NCI-H2196 (cell line): ENCODE data around the gene INSR.
"Not testable (repeated sequence)": the region's sequence is repeated elsewhere in the genome, so short reads cannot be mapped to it uniquely, and the experiment has no call there.

Experiments
- DNase-seq: peaks from one replicate; lab custom pipeline; 2025; ENCODE audit not compliant: unreplicated experiment; lab: John Stamatoyannopoulos, UW

The INSR gene

DNA sequence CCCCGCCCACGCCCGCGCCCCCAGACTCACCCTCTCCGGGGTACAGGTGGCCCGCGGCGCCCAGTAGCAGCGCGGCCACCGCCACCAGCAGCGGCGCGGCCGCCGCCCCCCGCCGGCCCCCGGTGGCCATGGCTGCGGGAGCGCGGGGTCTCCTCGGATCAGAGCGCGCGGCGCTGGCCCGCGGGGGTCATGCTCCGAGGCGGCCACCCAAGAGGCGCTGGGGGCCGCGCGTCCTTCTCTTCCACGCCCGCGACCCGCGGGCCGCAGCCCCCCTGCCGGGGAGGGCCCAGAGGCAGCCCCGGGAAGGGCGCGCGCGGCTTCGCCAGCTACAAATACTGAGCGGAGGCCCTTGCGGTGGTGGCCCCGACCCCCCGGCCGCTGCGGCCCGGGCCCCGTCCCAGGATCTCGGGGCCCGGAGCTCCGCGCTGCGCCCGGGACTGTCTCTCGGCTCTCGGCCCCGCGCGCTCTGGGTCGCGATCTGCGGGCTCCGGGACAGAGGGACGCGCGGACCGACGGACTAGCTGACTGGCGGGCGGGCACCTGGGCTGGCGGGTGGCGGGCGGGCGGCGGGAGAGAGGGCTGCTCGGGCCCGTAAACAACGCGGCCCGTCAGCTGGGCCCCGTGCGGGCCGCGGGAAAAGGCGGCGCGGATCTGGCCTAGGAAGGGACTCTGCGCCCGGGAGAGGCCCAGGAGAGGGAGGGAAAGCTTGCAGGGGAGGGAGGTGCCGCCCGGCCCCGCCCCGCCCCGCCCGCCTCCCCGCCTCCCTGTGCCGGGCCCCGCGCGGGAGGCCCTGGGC, at the start of gene INSR:
TSS of gene INSR (minus strand) at position 653 of the 796 bp plus-strand sequence. CDS start at position 130, 523 bp downstream.
- peak; percentile 91 for DNase-seq

GRCh38 chr19:7342143-7342542, 47.9 kb upstream of the INSR start:
- DNase-seq = no peak

DNA sequence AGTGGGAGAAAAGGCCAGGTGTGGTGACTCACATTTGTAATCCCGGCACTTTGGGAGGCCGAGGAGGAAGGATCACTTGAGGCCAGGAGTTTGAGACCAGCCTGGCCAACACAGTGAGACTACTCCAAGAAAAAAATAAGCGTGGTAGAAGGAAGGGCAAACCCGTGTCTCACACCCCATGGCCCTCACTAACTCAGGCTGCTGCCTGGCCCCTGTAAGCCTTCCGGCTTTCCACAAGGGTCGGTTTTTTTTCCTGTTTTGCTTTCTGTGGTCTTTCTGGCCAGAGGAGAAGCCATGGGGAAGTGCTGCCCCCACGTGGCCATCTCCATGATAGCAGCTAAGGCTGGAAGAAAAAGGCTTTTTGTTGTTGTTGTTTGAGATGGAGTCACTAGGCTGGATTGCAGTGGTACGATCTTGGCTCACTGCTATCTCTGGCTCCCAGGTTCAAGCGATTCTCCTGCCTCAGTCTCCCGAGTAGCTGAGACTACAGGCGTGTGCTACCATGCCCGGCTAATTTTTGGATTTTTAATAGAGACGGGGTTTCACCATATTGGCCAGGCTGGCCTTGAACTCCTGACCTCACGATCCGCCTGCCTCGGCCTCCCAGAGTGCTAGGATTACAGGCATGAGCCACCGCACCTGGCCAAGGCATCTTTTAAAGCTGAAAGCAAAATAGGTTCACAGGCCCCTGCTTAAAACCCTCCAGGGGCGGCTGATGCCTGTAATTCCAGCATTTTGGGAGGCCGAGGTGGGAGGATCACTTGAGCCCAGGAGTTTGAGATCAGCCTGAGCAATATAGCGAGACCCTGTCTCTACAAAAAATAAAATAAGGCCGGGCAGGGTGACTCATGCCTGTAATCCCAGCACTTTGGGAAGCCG, 47.0 kb upstream of the INSR start:
- DNase-seq = peak; percentile 84

GRCh38 chr19:7337380-7338194, 43.4 kb upstream of the INSR start:
- DNase-seq = no peak

GRCh38 chr19:7336321-7336973, 42.2 kb upstream of the INSR start:
- no peak for DNase-seq

DNA sequence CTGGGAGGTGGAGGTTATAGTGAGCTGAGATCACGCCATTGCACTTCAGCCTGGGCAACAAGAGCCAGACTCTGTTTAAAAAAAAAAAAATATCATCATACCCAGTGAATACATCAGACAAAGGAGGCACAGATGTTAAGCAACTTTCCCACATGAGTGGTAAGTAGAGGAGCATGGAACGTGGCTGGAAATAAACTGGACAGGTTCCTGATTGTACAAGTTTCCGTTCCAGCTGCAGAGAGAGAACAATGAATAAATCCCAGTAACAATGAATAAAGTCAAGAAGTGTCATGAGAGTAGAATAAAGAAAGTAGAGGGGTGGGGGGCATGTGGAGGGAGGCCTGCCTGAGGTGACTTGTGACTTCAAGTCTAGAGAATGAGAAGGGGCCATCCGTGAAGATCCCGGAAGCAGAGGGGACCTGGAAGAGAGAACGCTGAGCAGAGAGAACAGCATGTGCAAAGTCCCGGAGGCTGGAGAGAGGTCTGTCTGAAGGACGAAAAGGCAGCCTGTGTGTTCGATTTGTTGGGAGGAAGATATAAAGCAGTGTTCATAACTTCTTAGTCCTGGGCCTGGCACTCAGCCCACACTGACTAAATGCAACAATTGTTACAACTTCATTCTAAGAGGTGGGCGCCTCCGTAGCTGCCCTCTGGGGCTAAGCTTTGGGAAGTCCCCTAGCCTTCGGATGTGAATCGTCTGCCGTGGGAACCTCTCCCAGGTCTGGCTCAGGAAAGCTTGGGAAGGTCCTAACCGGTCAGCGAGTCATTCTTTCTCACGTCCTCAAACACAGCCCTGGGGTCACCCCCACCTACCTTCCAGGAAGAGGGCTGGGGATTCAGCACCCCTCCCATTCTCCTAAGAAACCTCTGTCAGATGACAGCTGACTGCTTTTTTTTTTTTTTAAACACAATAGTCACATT, 39.2 kb upstream of the INSR start:
- no peak for DNase-seq

DNA sequence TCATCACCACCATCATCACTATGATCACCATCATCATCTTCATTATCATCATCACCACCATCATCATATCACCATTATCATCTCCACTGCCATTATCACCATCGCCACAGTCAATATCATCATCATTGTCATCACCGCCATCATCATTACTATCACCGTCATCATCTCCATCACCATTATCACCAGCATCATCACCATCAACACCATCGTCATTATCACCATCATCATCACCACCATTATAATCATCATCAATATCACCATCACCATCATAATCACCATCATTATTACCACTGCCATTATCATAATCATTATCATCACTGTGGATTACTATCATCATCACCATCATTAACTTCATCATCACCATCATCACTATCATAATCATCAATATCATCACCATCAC, 37.2 kb upstream of the INSR start:
- no peak for DNase-seq

DNA sequence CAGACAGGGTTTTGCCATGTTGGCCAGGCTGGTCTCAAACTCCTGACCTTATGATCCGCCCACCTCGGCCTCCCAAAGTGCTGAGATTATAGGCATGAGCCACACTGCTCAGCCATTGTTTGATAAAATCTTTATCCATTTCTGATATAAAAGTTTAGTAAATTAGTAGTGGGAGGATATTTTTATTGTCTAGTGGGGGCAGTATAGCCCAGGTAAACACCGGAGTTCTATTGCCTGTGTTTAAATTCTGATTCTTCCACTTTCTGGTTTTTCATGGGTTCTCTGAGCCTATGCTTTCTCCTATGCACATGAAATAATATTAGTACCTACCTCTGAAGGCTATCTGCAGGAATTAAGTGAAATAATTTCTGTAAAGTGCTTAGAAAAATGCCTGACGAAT, 34.4 kb upstream of the INSR start:
- DNase-seq = no peak

DNA sequence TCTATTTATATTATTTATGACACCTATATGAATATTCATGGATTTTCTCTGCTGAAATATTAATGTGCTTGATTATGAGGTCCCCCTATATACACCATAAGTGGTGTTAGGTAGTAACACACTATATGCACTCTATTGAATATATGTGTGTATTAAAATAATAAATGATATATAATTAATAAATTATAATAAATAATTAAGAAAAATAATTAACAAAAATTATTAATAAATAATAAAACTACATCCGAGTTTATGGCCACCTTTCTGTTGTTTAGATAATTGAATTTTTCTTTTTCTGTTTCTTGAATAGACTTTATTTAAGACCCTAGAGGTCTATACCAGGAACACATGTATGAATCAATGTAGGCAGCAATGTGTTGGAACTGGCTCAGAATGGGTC, 33.6 kb upstream of the INSR start:
- DNase-seq = no peak

DNA sequence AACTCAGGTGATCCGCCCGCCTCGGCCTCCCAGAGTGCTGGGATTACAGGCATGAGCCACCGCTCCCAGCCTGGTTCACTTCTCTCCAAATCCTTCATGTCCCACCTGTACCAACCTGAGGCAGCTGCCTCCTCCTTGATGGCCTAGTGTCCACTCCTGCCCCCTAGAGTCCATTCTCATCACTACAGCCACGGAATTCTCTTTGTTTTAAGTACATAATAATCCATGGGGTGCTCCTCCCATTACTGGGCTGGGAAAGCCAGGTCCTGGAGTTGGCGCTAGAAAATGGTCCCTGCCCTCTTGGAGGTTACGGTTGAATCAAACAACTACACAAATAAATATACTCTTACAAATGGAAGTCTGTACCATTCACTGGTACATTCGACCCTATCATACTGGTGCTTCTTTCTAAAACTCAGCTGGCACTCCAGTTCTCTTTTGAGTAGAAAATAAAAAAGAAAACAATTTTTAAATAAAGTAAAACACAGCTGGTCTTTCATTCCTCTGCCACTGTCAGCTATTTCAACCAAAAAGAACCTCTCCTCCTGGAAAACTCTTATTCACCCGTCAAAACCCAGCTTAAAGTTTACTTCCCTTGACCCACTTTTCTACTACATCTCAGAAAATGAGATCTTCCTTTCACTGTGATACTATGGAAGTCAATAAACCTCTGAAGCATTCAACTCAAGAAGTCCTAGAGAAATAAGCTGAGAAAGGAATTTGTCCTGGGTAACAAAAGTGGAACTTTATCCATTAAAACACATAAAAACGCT, 32.1 kb upstream of the INSR start:
- no peak for DNase-seq

- DNase-seq = no peak
Observed at GRCh38 chr19:7318176-7318575, 24.0 kb upstream of the INSR start.

DNA sequence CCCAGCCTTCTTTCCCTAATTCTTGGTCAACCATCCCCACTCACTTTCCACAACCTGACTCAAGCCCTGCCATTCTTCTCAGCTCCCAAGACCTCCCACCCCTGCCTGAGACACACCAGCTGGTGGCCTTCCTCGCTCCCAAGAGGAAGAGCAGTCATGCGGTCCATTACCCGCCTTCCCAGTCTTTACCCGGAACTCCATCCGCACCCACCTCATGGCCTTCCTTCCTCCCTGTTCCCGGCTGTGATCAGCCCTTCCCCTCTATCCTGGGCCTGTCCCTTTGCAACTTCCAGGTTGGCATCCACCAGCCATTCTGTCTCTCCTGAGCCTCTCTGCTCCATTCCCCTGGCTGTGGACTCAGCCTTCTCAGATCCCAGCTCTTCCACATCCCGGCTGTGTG, 18.6 kb upstream of the INSR start:
- DNase-seq = no peak

- DNase-seq = no peak
Observed at GRCh38 chr19:7311911-7312310, 17.7 kb upstream of the INSR start.

- DNase-seq = not testable (repeated sequence)
Observed at GRCh38 chr19:7308327-7308726, 14.1 kb upstream of the INSR start.

- DNase-seq = no peak
Observed at GRCh38 chr19:7307590-7308218, 13.5 kb upstream of the INSR start.

DNA sequence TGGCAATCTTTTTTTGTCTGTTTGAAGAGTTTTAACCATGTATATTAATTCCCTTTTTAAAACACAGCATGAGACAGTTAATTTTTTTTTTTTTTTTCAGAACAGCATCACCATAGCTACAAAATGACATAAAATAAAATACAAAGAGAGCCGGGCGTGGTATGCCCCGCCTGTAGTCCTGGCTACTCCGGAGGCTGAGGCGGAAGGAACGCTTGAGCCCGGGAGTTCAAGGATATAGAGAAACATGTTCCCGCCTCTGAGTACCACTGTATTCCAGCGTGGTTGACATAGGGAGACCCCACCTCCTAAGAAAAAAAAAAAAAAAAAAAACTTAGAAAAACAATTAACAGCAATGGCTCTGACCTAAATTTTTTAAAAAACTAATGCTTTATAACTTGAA, 10.0 kb upstream of the INSR start:
- no peak for DNase-seq

DNA sequence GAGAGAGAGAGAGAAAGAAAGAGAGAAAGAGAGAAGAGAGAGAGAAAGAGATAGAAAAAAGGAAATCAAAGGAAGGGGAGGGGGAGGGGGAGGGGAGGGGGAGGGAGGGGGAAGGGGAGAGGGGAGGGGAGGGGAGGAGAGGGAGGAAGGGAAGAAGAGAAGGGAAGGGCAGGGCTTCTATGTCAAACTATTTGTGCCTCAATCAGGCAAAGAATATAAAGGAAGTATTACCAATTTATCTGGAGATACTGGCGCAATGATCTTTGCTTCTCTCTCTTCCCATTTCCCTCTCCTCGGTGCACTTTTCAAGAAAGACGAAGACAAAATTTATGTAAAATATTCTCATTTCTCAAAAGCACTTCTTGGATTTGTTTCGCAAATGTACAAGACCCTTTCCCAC, 9.3 kb upstream of the INSR start:
- no peak for DNase-seq

DNA sequence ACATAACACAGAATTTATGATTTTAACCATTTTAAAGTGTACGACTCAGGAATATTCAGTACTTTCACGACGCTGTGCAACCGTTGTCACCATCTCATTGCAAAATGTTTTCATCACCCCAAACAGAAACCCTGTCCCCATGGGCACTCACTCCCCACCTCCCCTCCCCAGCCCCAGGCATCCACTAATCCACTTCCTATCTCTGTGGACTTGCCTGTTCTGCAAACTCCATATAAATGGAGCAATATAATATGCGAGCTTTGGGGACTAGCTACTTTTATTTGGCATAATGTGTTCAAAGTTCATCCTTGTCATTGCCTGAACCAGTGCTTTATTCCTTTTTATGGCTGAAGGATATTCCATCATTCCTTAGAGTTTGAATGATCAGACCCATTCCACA, 7.3 kb upstream of the INSR start:
- DNase-seq = no peak

GRCh38 chr19:7297742-7298141, 3.5 kb upstream of the INSR start:
- DNase-seq = no peak
